ENCODE data around the gene FBXL7.

GRCh38 chr5:15544039-15544438, 44.1 kb downstream of the FBXL7 start:
- TF ChIP-seq ESRRG (CRISPR knock-in tag; IDR thresholded peaks at IDR 0.05) (no peak), ARNTL (CRISPR knock-in tag; IDR thresholded peaks at IDR 0.05; ENCODE audit: borderline replicate concordance, low read depth) (no peak), ZFP30 (CRISPR knock-in tag; IDR thresholded peaks at IDR 0.05) (no peak), CREB5 (CRISPR knock-in tag; IDR thresholded peaks at IDR 0.05; ENCODE audit: low read depth) (no peak), BACH2 (CRISPR knock-in tag; IDR thresholded peaks at IDR 0.05; ENCODE audit: borderline replicate concordance) (no peak), ZNF565 (CRISPR knock-in tag; conservative IDR thresholded peaks at IDR 0.05; ENCODE audit: low read depth) (no peak), SNAI2 (CRISPR knock-in tag; IDR thresholded peaks at IDR 0.05) (no peak), PATZ1 (CRISPR knock-in tag; IDR thresholded peaks at IDR 0.05; ENCODE audit: borderline replicate concordance) (no peak), ISL1 (CRISPR knock-in tag; IDR thresholded peaks at IDR 0.05) (no peak), TOX (CRISPR knock-in tag; IDR thresholded peaks at IDR 0.05; ENCODE audit: borderline replicate concordance) (no peak), RARB (CRISPR knock-in tag; IDR thresholded peaks at IDR 0.05) (no peak), ZFP3 (CRISPR knock-in tag; IDR thresholded peaks at IDR 0.05) (no peak), CSRNP3 (CRISPR knock-in tag; IDR thresholded peaks at IDR 0.05) (no peak), ZNF70 (CRISPR knock-in tag; IDR thresholded peaks at IDR 0.05) (no peak)
